K562 (cell line): ENCODE measurements around the gene PLPP7. TPM values are rescaled to one million over a fixed set of nuclear protein-coding genes. Genes with fewer than 3 reads are reported as not detected.

Experiments
- ASH1L ChIP-seq: fragments of 450-650 bp; IDR thresholded peaks from 2 replicates; pipeline ENCODE4 v1.6.1; 2018; ENCODE audit warnings: borderline replicate concordance, mild to moderate bottlenecking, low read depth; ENCODE audit not compliant: partially characterized antibody
- BHLHE40 ChIP-seq: IDR thresholded peaks from 2 replicates; pipeline ENCODE4 v1.6.1; 2011; ENCODE audit warnings: low read length, improper control_type of control experiment
- BRF1 ChIP-seq: IDR thresholded peaks from 3 replicates; pipeline ENCODE4 v1.6.1; 2011; ENCODE audit warnings: borderline replicate concordance, mild to moderate bottlenecking; ENCODE audit not compliant: insufficient read length; ENCODE audit errors: extremely low read depth
- ELF2 ChIP-seq: fragments of 250-450 bp; sonication (Bioruptor Pico); IDR thresholded peaks from 2 replicates; pipeline ENCODE4 v1.5.0; 2021; ENCODE audit warnings: mild to moderate bottlenecking
- ETS1 ChIP-seq: conservative IDR thresholded peaks from 2 replicates; pipeline ENCODE4 v1.6.1; 2011; ENCODE audit warnings: low read depth, mild to moderate bottlenecking, low read length; ENCODE audit not compliant: control insufficient read depth
- GABPB2 ChIP-seq: fragments of 250-450 bp; sonication (Bioruptor Pico); conservative IDR thresholded peaks from 2 replicates; pipeline ENCODE4 v1.5.1; 2021; ENCODE audit warnings: mild to moderate bottlenecking
- GATAD2A ChIP-seq: fragments of 450-650 bp; IDR thresholded peaks from 2 replicates; pipeline ENCODE4 v1.6.1; 2017
- MBD1 ChIP-seq: fragments of 250-450 bp; sonication (Bioruptor Pico); IDR thresholded peaks from 2 replicates; pipeline ENCODE4 v1.8.0; 2022; ENCODE audit warnings: inconsistent platforms
- RBM25 ChIP-seq: fragments of 200-400 bp; formaldehyde crosslinking; IDR thresholded peaks from 2 replicates; pipeline ENCODE4 v1.6.1; 2018; ENCODE audit warnings: low read length, low read depth, moderate library complexity; ENCODE audit not compliant: severe bottlenecking
- REST ChIP-seq, 2 experiments: fragments of 450-650 bp; formaldehyde crosslinking in 1 of 2; IDR thresholded peaks; 2 replicates each; pipeline versions ENCODE4 v1.4.0 to v1.6.1; 2014 to 2020; ENCODE audit warnings: mild to moderate bottlenecking in 2 of 2, borderline replicate concordance in 1 of 2, low read depth in 1 of 2
- RFX1 ChIP-seq: fragments of 450-650 bp; IDR thresholded peaks from 2 replicates; pipeline ENCODE4 v1.6.1; 2016; ENCODE audit warnings: mild to moderate bottlenecking, moderate library complexity
- SMARCA5 ChIP-seq: fragments of 450-650 bp; IDR thresholded peaks from 2 replicates; pipeline ENCODE4 v1.6.1; 2016
- TBL1XR1 ChIP-seq, 2 experiments: IDR thresholded peaks; 2 replicates each; pipeline ENCODE4 v1.6.1; 2012; ENCODE audit warnings: improper control_type of control experiment in 2 of 2, low read length in 2 of 2, mild to moderate bottlenecking in 1 of 2
- YY1 ChIP-seq, 3 experiments: IDR thresholded peaks; 2 replicates each; pipeline ENCODE4 v1.6.1; 2011; ENCODE audit warnings: low read length in 2 of 3, mild to moderate bottlenecking in 2 of 3, moderate library complexity in 2 of 3, borderline replicate concordance in 1 of 3, control low read depth in 1 of 3, low read depth in 1 of 3; ENCODE audit not compliant: insufficient read depth in 3 of 3, insufficient replicate concordance in 2 of 3, control insufficient read depth in 1 of 3, insufficient read length in 1 of 3; ENCODE audit errors: extremely low read depth in 1 of 3
- ZNF699 ChIP-seq: fragments of 250-450 bp; sonication (Bioruptor Pico); IDR thresholded peaks from 2 replicates; pipeline ENCODE4 v1.8.0; 2021; ENCODE audit warnings: mild to moderate bottlenecking, moderate library complexity; ENCODE audit not compliant: insufficient replicate concordance
- ZNF785 ChIP-seq: fragments of 250-450 bp; sonication (Bioruptor Pico); IDR thresholded peaks from 2 replicates; pipeline ENCODE4 v1.4.0; 2020; ENCODE audit warnings: mild to moderate bottlenecking
- polyA plus RNA-seq, 8 experiments: library from polyadenylated mRNA; depleted of rRNA in 4 of 8; stranded (reverse) in 5 of 8; unstranded in 3 of 8; fragments of >200 nt; fragmentation: Nextera tagmentation in 2 of 8; fragmentation: Illumina TruSeq in 1 of 8; extraction: Ambion mirVana in 2 of 8; extraction: Trizol in 1 of 8; gene quantifications; 2 replicates each; pipeline versions ENCODE4 v1.2.1 to v1.2.3, GENCODE V29; 2011 to 2014; ENCODE audit warnings: inconsistent platforms in 1 of 8, missing spikeins in 1 of 8
- total RNA-seq, 7 experiments: library from RNA; depleted of rRNA in 6 of 7; stranded (reverse); fragments of >200 nt in 6 of 7; fragmentation: Illumina TruSeq in 2 of 7; extraction: Trizol in 2 of 7; gene quantifications; 2 replicates each; pipeline versions ENCODE4 v1.2.1 to v1.2.3, GENCODE V29; 2011 to 2021; ENCODE audit warnings: low replicate concordance in 1 of 7

Gene PLPP7
- total and polyA plus RNA-seq, 9 of the 15 experiments (the other 6 are each of a cell fraction or from before 2014, with no cell fraction given) = 0.09 to 0.93 (median 0.18) TPM; not detected in 4

- TF ChIP-seq ASH1L (no peak), REST (IDR thresholded peaks at IDR 0.05; ENCODE audit: borderline replicate concordance) (peak; percentile 41; the same call in 1 of the 2 replicates), REST (CRISPR knock-in tag; IDR thresholded peaks at IDR 0.05; ENCODE audit: low read depth) (no peak), BHLHE40 (peak; percentile 96), ETS1 (peak; percentile 92), BRF1 (no peak), GABPB2 (CRISPR knock-in tag) (no peak), RFX1 (no peak), RBM25 (no peak), YY1 (IDR thresholded peaks at IDR 0.05; ENCODE audit: borderline replicate concordance in 1 of 3, control insufficient read depth in 1 of 3, extremely low read depth in 1 of 3, insufficient read depth in 3 of 3, insufficient read length in 1 of 3, insufficient replicate concordance in 2 of 3, low read depth in 1 of 3, low read length in 2 of 3) (no peak), GATAD2A (peak; percentile 96), MBD1 (CRISPR knock-in tag) (no peak), TBL1XR1 (IDR thresholded peaks at IDR 0.05; ENCODE audit: low read length in 2 of 2) (peak; percentile 79 to 92), ZNF699 (no peak), ELF2 (no peak), SMARCA5 (no peak), ZNF785 (no peak)
Observed at GRCh38 chr9:131330814-131331600, 41.5 kb downstream of the PLPP7 start (continued).
